ENCODE results near the gene DUSP5.

DUSP5 gene

GRCh38 chr10:110499796-110500514 lies 2.2 kb downstream of the DUSP5 start:
- DNase-seq (ENCODE audit: low read depth in 2 of 3, low spot score in 1 of 3) = no peak

GRCh38 chr10:110500515-110500905 lies 2.8 kb downstream of the DUSP5 start:
- no peak for DNase-seq (ENCODE audit: low read depth in 2 of 3, low spot score in 1 of 3)

- DNase-seq (ENCODE audit: low read depth in 2 of 3, low spot score in 1 of 3) = peak in 1 of 3 donors; percentile 56
Observed at GRCh38 chr10:110501142-110501937, 3.6 kb downstream of the DUSP5 start.

- DNase-seq (ENCODE audit: low read depth in 2 of 3, low spot score in 1 of 3) = no peak
Observed at GRCh38 chr10:110502072-110502845, 4.6 kb downstream of the DUSP5 start.

GRCh38 chr10:110502851-110503301 lies 5.2 kb downstream of the DUSP5 start:
- DNase-seq (ENCODE audit: low read depth in 2 of 3, low spot score in 1 of 3) = no peak

GRCh38 chr10:110503528-110504110 lies 5.9 kb downstream of the DUSP5 start:
- DNase-seq (ENCODE audit: low read depth in 2 of 3, low spot score in 1 of 3) = no peak

- DNase-seq (ENCODE audit: low read depth in 2 of 3, low spot score in 1 of 3) = peak in 1 of 3 donors; percentile 46
Observed at GRCh38 chr10:110504111-110504735, 6.5 kb downstream of the DUSP5 start.

GRCh38 chr10:110505130-110505770 lies 7.5 kb downstream of the DUSP5 start:
- no peak for DNase-seq (ENCODE audit: low read depth in 2 of 3, low spot score in 1 of 3)

GRCh38 chr10:110506448-110506847 lies 8.7 kb downstream of the DUSP5 start:
- no peak for DNase-seq (ENCODE audit: low read depth in 2 of 3, low spot score in 1 of 3)

GRCh38 chr10:110507346-110507745 lies 9.6 kb downstream of the DUSP5 start:
- DNase-seq (ENCODE audit: low read depth in 2 of 3, low spot score in 1 of 3) = no peak

- no peak for DNase-seq (ENCODE audit: low read depth in 2 of 3, low spot score in 1 of 3)
Observed at GRCh38 chr10:110508159-110508788, 10.6 kb downstream of the DUSP5 start.

GRCh38 chr10:110508806-110509544 lies 11.3 kb downstream of the DUSP5 start:
- no peak for DNase-seq (ENCODE audit: low read depth in 2 of 3, low spot score in 1 of 3)

GRCh38 chr10:110509560-110509959 lies 11.9 kb downstream of the DUSP5 start:
- no peak for DNase-seq (ENCODE audit: low read depth in 2 of 3, low spot score in 1 of 3)

GRCh38 chr10:110510086-110510485 lies 12.4 kb downstream of the DUSP5 start:
- no peak for DNase-seq (ENCODE audit: low read depth in 2 of 3, low spot score in 1 of 3)

- DNase-seq (ENCODE audit: low read depth in 2 of 3, low spot score in 1 of 3) = no peak
Observed at GRCh38 chr10:110510730-110511129, 13.0 kb downstream of the DUSP5 start.

- DNase-seq (ENCODE audit: low read depth in 2 of 3, low spot score in 1 of 3) = no peak
Observed at GRCh38 chr10:110511734-110512449, 14.2 kb downstream of the DUSP5 start.

GRCh38 chr10:110512461-110513187 lies 14.9 kb downstream of the DUSP5 start:
- DNase-seq (ENCODE audit: low read depth in 2 of 3, low spot score in 1 of 3) = peak in 1 of 3 donors; percentile 39

GRCh38 chr10:110513949-110514348 lies 16.2 kb downstream of the DUSP5 start:
- DNase-seq (ENCODE audit: low read depth in 2 of 3, low spot score in 1 of 3) = no peak

All from stimulated activated CD4-positive, alpha-beta T cell treated with anti-CD3 and anti-CD28 coated beads, Interleukin-12 subunit alpha, Interleukin-12 subunit beta, amount 100 ng/mL, for 48 hours (primary cell).